Ectodermal cell (in vitro differentiated cells): ENCODE results near the gene SUV39H1.

Experiments used
- H3K27ac ChIP-seq: 2 replicates; pipeline ENCODE4 v1.7.0; 2013; ENCODE audit warnings: mild to moderate bottlenecking, low read depth, low read length; ENCODE audit not compliant: insufficient read depth, poor library complexity, severe bottlenecking
- H3K27me3 ChIP-seq: 2 replicates; pipeline ENCODE4 v1.7.0; 2013; ENCODE audit warnings: mild to moderate bottlenecking, low read length; ENCODE audit not compliant: insufficient read depth, control insufficient read depth, poor library complexity, severe bottlenecking
- H3K36me3 ChIP-seq: one replicate; pipeline ENCODE4 v1.7.0; 2013; ENCODE audit warnings: low read length; ENCODE audit not compliant: control insufficient read depth, insufficient read depth
- H3K4me1 ChIP-seq: one replicate; pipeline ENCODE4 v1.7.0; 2013; ENCODE audit warnings: low read length; ENCODE audit not compliant: control insufficient read depth, insufficient read depth
- H3K4me3 ChIP-seq: 2 replicates; pipeline ENCODE4 v1.7.0; 2013; ENCODE audit warnings: low read depth, low read length, control low read depth; ENCODE audit not compliant: insufficient read depth
- H3K9me3 ChIP-seq: 2 replicates; pipeline ENCODE4 v1.7.0; 2013; ENCODE audit warnings: mild to moderate bottlenecking, low read length, moderate library complexity; ENCODE audit not compliant: control insufficient read depth
- WGBS, 2 experiments: methylation state at CpG; one replicate each; pipeline ENCODE4 v1.1.7; 2013; ENCODE audit warnings: missing lambda C conversion rate in 2 of 2; 5-methylcytosine and 5-hydroxymethylcytosine counted together

Gene SUV39H1

DNA sequence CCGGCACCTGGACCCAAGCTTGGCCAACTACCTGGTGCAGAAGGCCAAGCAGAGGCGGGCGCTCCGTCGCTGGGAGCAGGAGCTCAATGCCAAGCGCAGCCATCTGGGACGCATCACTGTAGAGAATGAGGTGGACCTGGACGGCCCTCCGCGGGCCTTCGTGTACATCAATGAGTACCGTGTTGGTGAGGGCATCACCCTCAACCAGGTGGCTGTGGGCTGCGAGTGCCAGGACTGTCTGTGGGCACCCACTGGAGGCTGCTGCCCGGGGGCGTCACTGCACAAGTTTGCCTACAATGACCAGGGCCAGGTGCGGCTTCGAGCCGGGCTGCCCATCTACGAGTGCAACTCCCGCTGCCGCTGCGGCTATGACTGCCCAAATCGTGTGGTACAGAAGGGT is 3.7 kb downstream of the SUV39H1 start:
- 96% methylated on average over 23 of the region's 23 CpGs for WGBS, 2 experiments
- Histone ChIP-seq H3K27me3 (no peaks in the 10 kb centered on the region), H3K36me3 (no peaks in the 10 kb centered on the region), H3K4me1 (peaks cover 5% of the 10 kb centered on the region), H3K4me3 (no peak overlapping the region), H3K9me3 (no peaks in the 10 kb centered on the region), H3K27ac (no peak overlapping the region)

DNA sequence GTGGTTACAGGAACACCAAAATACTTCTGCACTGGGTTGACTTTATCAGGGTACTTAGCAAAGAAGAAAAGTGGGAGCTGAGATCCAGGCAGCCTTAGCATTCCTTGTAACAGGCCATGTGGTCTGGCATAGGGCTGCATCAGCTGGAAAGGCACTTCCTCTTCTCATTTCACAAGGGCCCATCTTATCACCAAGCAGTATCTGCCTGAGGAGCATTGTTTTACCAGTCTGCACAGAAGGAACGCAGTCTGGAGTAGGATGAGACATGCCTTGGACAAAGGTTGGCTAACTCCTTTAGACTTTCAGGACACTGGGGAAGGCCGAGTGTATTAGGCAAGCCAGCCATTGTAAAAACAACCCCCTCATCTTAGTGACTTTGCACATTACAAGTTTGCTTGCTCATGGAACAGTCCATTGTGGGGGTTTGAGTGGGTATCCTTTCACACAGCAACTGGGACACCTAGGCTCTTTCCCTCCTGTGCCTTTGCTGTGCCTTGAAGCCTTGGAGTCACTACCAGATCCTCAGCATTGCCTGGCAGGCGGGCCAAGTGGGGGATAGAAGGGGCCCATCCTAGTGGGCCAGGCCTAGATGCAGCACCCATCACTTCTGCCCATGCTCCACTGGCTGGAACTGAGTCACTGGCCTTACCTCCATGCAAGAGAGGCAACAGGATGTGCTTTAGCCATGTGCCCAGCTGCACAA is 4.6 kb downstream of the SUV39H1 start:
- WGBS, 2 experiments = 95 to 98% methylated on average over 2 to 3 of the region's 3 CpGs
- Histone ChIP-seq H3K9me3 (no peaks in the 10 kb centered on the region), H3K27me3 (no peaks in the 10 kb centered on the region), H3K4me3 (no peak overlapping the region), H3K36me3 (no peaks in the 10 kb centered on the region), H3K4me1 (no peaks in the 10 kb centered on the region), H3K27ac (no peak overlapping the region)

DNA sequence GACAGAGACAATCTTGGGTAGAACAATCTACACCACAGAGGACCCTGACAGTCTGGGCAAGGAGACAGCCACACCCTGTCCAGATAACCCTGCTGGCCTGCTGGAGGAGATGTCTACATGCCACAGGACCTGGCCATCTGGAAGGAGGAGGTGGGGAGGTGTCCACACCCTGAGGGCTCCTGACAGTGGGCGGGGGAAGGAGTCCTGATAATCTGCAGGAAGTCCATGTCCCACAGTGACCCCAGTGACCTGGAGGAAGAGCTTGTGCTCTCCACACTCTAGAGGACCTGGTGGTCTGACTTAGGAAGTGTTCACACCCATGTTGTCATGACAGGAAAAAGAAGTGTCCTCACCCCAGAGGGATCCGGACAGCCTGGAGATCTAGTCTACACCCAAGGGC is 5.5 kb downstream of the SUV39H1 start:
- WGBS, 2 experiments = 88 to 100% methylated on average over 2 of the region's 2 CpGs

DNA sequence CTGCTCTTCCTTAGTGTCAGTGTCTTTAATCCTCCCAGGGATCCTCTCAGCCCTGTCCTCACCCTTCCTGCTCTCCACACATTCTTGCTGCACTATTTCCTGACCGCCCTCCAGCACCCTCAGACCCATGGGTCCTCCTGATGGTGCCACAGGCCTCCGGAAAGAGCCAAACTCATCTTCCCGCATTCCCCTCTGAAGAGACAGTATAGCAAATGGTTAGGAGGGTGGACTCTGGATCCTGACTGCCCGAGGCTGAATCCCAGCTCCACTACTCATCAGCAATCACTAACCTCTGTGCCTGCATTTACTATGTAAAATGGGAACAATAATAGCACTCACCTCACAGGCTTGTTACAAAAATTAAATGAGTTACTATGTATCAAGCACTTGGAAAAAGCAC is 6.2 kb downstream of the SUV39H1 start:
- H3K4me1 ChIP-seq = no peaks in the 10 kb centered on the region
- no peaks in the 10 kb centered on the region for H3K36me3 ChIP-seq
- no peaks in the 10 kb centered on the region for H3K9me3 ChIP-seq
- no peak overlapping the region for H3K27ac ChIP-seq
- 85 to 100% methylated on average over 1 to 4 of the region's 4 CpGs for WGBS, 2 experiments
- H3K27me3 ChIP-seq = no peaks in the 10 kb centered on the region
- H3K4me3 ChIP-seq = no peak overlapping the region

More for the DNA sequence above, 5.5 kb downstream of the SUV39H1 start:
- no peaks in the 10 kb centered on the region for H3K4me1 ChIP-seq
- no peaks in the 10 kb centered on the region for H3K9me3 ChIP-seq
- no peaks in the 10 kb centered on the region for H3K27me3 ChIP-seq
- no peak overlapping the region for H3K27ac ChIP-seq
- H3K4me3 ChIP-seq = no peak overlapping the region
- no peaks in the 10 kb centered on the region for H3K36me3 ChIP-seq

DNA sequence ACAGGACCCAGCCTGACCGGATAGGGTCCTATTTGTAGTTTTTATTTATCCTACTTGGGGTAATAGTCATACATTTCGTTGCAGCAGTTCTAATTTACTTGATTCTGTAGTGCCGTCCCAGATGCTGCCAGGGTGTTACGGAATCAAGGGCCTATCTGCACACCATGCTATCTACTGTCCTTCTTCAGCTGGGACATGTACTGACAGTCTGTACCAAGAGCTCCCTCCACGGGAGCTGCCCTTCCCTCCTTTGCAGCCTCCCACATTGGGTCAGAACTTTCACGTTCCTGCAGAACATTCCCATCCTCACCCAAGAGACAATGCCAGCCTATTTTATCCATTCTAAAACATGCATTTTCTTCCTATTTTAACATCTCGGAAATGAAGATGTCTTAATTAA is 6.7 kb downstream of the SUV39H1 start:
- Histone ChIP-seq H3K27ac (no peak overlapping the region), H3K27me3 (no peaks in the 10 kb centered on the region), H3K9me3 (no peaks in the 10 kb centered on the region), H3K36me3 (no peaks in the 10 kb centered on the region), H3K4me1 (no peaks in the 10 kb centered on the region), H3K4me3 (no peak overlapping the region)
- WGBS, 2 experiments = 86 to 96% methylated on average over 6 of the region's 7 CpGs

DNA sequence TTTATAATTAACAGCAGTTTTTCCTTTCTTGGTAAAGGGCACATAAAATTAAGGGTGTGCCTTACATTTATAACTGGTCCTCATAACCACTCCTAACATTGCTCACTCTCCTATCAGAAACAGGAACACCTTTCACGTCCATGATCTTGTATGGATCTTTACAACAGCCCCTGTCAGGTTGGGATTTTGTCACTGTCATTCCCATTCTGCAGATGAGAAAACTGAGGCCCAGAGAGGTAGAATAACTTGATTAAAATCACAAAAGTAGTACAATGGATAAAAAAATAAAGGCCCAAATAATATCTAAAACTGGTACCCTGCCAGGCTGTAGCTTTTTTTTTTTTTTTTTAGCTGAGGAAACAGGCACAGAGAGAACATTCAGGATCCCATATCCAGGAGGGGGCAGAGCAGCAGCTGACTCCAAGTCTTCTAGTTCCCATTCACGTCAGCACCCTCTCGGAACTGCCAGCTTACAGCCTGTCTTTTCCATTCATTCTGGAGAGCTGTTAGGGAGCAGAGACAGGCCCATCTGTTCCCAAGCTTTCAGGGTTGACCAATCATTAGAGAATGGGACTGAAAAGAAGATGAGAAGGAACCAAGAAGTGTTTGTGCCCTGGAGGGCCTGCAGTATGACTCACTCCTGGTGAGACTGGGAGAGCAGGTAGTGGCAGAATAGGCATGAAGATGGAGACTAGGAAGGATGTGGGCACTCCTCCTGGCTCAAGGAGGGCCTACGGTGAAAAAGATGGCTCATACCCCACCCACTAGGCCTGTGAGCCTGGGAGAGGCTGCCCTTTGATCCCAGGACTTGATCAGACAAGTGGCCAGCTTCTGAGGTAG is 7.3 kb downstream of the SUV39H1 start:
- 88 to 92% methylated on average over 4 of the region's 4 CpGs for WGBS, 2 experiments
- Histone ChIP-seq H3K4me3 (no peak overlapping the region), H3K36me3 (no peaks in the 10 kb centered on the region), H3K4me1 (no peaks in the 10 kb centered on the region), H3K27ac (no peak overlapping the region), H3K27me3 (no peaks in the 10 kb centered on the region), H3K9me3 (no peaks in the 10 kb centered on the region)

DNA sequence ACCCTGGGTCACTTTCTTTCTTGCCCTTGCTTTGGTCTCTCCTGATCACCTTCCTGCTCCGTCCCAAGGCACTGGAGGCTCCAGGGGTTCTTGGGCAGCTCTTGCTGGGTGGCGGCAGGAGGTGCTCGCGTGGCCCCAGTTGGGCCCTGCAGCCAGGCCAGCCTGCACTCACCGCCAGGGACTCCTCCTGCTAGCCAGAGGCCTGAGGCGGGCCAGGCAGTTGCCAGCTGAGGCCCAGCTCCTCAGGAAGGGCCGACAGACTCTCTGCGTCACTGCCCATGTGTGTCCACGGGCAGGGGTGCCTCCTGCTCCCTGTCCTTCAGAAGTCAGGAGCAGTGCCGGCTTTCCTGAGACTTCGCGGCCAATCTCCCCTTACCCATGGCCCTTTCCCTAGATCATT is 9.3 kb downstream of the SUV39H1 start:
- 95 to 96% methylated on average over 12 of the region's 12 CpGs for WGBS, 2 experiments
- Histone ChIP-seq H3K9me3 (no peaks in the 10 kb centered on the region), H3K27ac (no peak overlapping the region), H3K27me3 (no peaks in the 10 kb centered on the region), H3K4me1 (no peaks in the 10 kb centered on the region), H3K36me3 (no peaks in the 10 kb centered on the region), H3K4me3 (no peak overlapping the region)

DNA sequence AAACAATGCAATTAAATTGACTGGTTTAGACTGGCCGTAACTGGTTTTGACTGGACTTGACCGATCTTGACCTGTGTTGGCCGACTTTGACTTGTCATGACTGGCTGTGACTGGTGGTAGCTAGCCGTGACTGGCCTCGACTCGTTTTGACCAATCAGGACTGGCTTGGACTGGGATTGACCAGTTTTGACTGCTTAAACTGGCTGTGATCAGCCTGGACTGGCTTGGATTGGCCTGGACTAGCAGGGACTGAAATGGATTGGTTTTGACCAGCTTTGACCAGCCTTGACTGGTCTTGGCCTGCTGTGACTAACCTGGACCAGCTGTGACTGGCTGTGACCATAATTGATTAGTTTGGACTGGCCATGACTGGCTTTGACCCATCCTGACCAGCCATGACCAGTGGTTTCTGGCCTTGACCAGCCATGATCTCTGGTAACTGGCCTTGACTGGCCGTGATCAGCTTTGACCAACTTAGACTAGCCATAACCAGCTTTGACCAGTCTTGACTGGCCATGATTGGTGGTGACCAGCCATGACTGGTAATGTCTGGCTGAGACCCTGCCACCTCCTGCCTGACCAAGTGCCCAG is 13.1 kb downstream of the SUV39H1 start:
- Histone ChIP-seq H3K27me3 (no peaks in the 10 kb centered on the region), H3K27ac (no peak overlapping the region), H3K36me3 (no peaks in the 10 kb centered on the region), H3K4me1 (no peaks in the 10 kb centered on the region), H3K9me3 (no peaks in the 10 kb centered on the region), H3K4me3 (no peak overlapping the region)
- 94 to 97% methylated on average over 7 of the region's 7 CpGs for WGBS, 2 experiments

DNA sequence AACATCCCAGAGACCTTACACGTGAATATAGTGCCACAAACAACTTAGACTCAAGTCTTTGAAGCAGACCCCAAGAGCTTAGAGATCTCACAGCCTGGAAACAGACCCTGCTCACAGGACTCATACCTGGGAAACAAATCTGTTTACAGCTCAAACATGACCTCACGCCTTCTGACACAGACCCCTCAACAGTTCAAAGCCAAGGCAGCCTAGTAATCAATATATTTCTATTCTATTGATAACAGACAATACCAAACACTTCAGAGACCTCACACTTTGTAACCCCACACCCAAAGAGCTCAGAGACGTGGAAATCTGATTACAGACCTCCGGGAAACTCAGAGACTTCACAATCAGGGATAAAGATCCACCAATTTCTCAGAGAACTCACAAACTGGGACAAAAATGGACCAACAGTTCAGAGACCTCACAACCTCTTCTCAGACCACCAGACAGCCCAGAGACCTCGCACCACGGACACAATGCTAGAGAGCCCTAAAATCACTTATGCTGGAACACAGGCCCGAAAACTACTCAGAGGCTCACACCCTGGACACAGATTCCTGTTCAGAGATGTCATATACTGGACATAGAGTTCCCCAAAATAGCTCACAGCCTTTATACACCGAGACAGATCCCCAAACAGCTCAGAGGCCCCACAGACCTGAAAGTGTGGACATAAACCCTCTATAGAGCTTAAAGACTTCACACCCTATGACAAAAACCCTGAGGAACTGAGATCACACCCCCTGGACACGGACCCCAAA is 14.8 kb downstream of the SUV39H1 start:
- Histone ChIP-seq H3K9me3 (no peaks in the 10 kb centered on the region), H3K4me3 (no peak overlapping the region), H3K4me1 (no peaks in the 10 kb centered on the region), H3K36me3 (no peaks in the 10 kb centered on the region), H3K27me3 (no peaks in the 10 kb centered on the region), H3K27ac (no peak overlapping the region)
- WGBS, 2 experiments = 83 to 86% methylated on average over 9 of the region's 9 CpGs
